Activated CD8-positive, alpha-beta memory T cell treated with anti-CD3 and anti-CD28 coated beads, Interleukin-2, amount 10 ng/mL, durations not matched to agents 7 days and 5 days (primary cell): ENCODE measurements around the gene SH3RF1. TPM values are rescaled to one million over a fixed set of nuclear protein-coding genes. Genes with fewer than 3 reads are reported as not detected.

Experiments
- ATAC-seq: fragments of 150-1000 bp; cut with Tn5 transposase; one replicate; pipeline ENCODE4 v1.10.0; 2021; ENCODE audit warnings: moderate library complexity
- CTCF ChIA-PET: fragments of 350-600 bp; sonication (Branson Sonifier 250); formaldehyde crosslinking; loops from one replicate; lab custom pipeline; 2021; ENCODE audit warnings: antibody characterized with exemption; lab: Charles Lee
- DNase-seq: peaks from one replicate; pipeline ENCODE4 v3.0.0-alpha.2; 2020
- H3K27ac Mint-ChIP-seq: one replicate; pipeline ENCODE4 v1.8.0; 2021; ENCODE audit warnings: mild to moderate bottlenecking, mixed read lengths
- H3K27me3 Mint-ChIP-seq: one replicate; pipeline ENCODE4 v1.8.0; 2021; ENCODE audit warnings: mixed read lengths
- H3K36me3 Mint-ChIP-seq: one replicate; pipeline ENCODE4 v1.8.0; 2021; ENCODE audit warnings: mild to moderate bottlenecking, mixed read lengths
- H3K4me1 Mint-ChIP-seq: one replicate; pipeline ENCODE4 v1.8.0; 2021; ENCODE audit warnings: mixed read lengths
- H3K4me3 Mint-ChIP-seq: one replicate; pipeline ENCODE4 v1.8.0; 2021; ENCODE audit warnings: mild to moderate bottlenecking, moderate library complexity, mixed read lengths
- H3K9me3 Mint-ChIP-seq: one replicate; pipeline ENCODE4 v1.8.0; 2022; ENCODE audit warnings: low read depth, mixed read lengths
- total RNA-seq, 2 experiments: library from RNA; stranded (reverse); gene quantifications; one replicate each; pipeline ENCODE4 v1.2.3, GENCODE V29; 2021

SH3RF1 gene
- total RNA-seq, 2 experiments from 2014 or later = 0.35 TPM; not detected in 1

GRCh38 chr4:169044714-169045447, 225.9 kb downstream of the SH3RF1 start:
- Mint-ChIP-seq H3K9me3 (no peaks in the 10 kb centered on the region), H3K27me3 (no peaks in the 10 kb centered on the region), H3K4me3 (no peak overlapping the region), H3K36me3 (no peaks in the 10 kb centered on the region), H3K27ac (no peak overlapping the region), H3K4me1 (no peaks in the 10 kb centered on the region)
- CTCF ChIA-PET = no interaction called here
- ATAC-seq (no peak), DNase-seq (no peak)
